HepG2 (cell line): ENCODE data around the gene MYLK3. TPM values are rescaled to one million over a fixed set of nuclear protein-coding genes. Genes with fewer than 3 reads are reported as not detected.

Source experiments
- ATAC-seq: fragments of 200-7000 bp; cut with Tn5 transposase; 3 replicates; pipeline ENCODE4 v1.9.1; 2020; ENCODE audit warnings: mild to moderate bottlenecking, moderate library complexity
- BruUV-seq: library from RNA; stranded (reverse); fragments of 400-500 nt; replicated peaks from 2 replicates; lab custom pipeline; 2021; lab: Mats Ljungman, UMichigan
- CTCF ChIA-PET: fragments of 300-600 bp; formaldehyde crosslinking; extraction: SDS; loops from one replicate; lab custom pipeline; 2021; ENCODE audit warnings: low total read pairs, inconsistent platforms, low intra/inter-chr PET ratio; lab: Yijun Ruan, JAX
- POLR2A ChIA-PET: fragments of 350-600 bp; sonication (Branson Sonifier 250); formaldehyde crosslinking; loops from one replicate; lab custom pipeline; 2020; ENCODE audit warnings: antibody characterized with exemption, inconsistent platforms; lab: Yijun Ruan, JAX
- DNase-seq: peaks from one replicate; pipeline ENCODE4 v3.0.0-alpha.2; 2015; ENCODE audit warnings: low spot score
- FAIRE-seq: peaks from 3 replicates; lab custom pipeline; 2011; peaks lifted over from hg19 to GRCh38; lab: Jason Lieb, UNC
- H2AFZ ChIP-seq: one replicate; pipeline ENCODE4 v1.6.1; 2011; ENCODE audit warnings: low read length, inconsistent platforms
- H3K27ac ChIP-seq: fragments of 300-600 bp; 3 replicates; pipeline ENCODE4 v1.8.0; 2011; ENCODE audit warnings: mixed run types, mild to moderate bottlenecking, mixed read lengths, low read length, inconsistent platforms; ENCODE audit not compliant: insufficient read depth; ENCODE audit errors: extremely low read length
- H3K27me3 ChIP-seq, 2 experiments: fragments of 200-600 bp in 1 of 2; 2 replicates in 1 of 2; 3 replicates in 1 of 2; pipeline versions ENCODE4 v1.6.0 to v1.8.0; 2011; ENCODE audit warnings: low read length in 2 of 2, mild to moderate bottlenecking in 2 of 2, moderate library complexity in 2 of 2, inconsistent platforms in 1 of 2; ENCODE audit not compliant: insufficient read depth in 2 of 2, control insufficient read depth in 1 of 2
- H3K36me3 ChIP-seq, 2 experiments: fragments of 200-600 bp in 1 of 2; replicated peaks in 1 of 2; 2 replicates in 1 of 2; 3 replicates in 1 of 2; pipeline versions ENCODE4 v1.5.1 to v1.8.0; 2011; ENCODE audit warnings: low read length in 2 of 2, inconsistent platforms in 1 of 2; ENCODE audit not compliant: insufficient read depth in 2 of 2, control insufficient read depth in 1 of 2
- H3K4me1 ChIP-seq: 2 replicates; pipeline ENCODE4 v1.5.1; 2012; ENCODE audit warnings: low read length, inconsistent platforms; ENCODE audit not compliant: insufficient read depth
- H3K4me2 ChIP-seq: 2 replicates; pipeline ENCODE4 v1.6.0; 2011; ENCODE audit warnings: low read depth, low read length, inconsistent platforms
- H3K4me3 ChIP-seq, 3 experiments: fragments of 200-600 bp in 1 of 3; sonication (generic), shearing (Covaris generic) in 1 of 3; replicated peaks in 1 of 3; 2 replicates each; pipeline ENCODE4 v1.5.1; 2011 to 2016; ENCODE audit warnings: low read length in 3 of 3, inconsistent platforms in 2 of 3, low read depth in 2 of 3, mild to moderate bottlenecking in 2 of 3, control low read depth in 1 of 3, mixed read lengths in 1 of 3; ENCODE audit not compliant: insufficient read depth in 1 of 3
- H3K79me2 ChIP-seq: one replicate; pipeline ENCODE4 v1.6.1; 2011; ENCODE audit warnings: low read length, inconsistent platforms; ENCODE audit not compliant: insufficient read depth
- H3K9ac ChIP-seq: 2 replicates; pipeline ENCODE4 v1.6.0; 2011; ENCODE audit warnings: mild to moderate bottlenecking, low read depth, low read length, inconsistent platforms; ENCODE audit not compliant: insufficient read depth
- H3K9me3 ChIP-seq: 2 replicates; pipeline ENCODE4 v1.5.1; 2012; ENCODE audit warnings: mild to moderate bottlenecking, low read length
- H4K20me1 ChIP-seq: 2 replicates; pipeline ENCODE4 v1.6.0; 2011; ENCODE audit warnings: inconsistent platforms, mild to moderate bottlenecking, low read length, moderate library complexity; ENCODE audit not compliant: insufficient read depth
- CHCHD3 ChIP-seq: sonication (generic); formaldehyde crosslinking; IDR thresholded peaks from 2 replicates; pipeline ENCODE4 v1.8.0; 2022; ENCODE audit warnings: mild to moderate bottlenecking, missing genetic modification reagents, moderate library complexity
- FLYWCH1 ChIP-seq: sonication (generic); formaldehyde crosslinking; IDR thresholded peaks from 2 replicates; pipeline ENCODE4 v1.8.1; 2023; ENCODE audit warnings: mild to moderate bottlenecking, missing genetic modification reagents
- GABPB1 ChIP-seq: IDR thresholded peaks from 2 replicates; pipeline ENCODE4 v1.6.1; 2016; ENCODE audit warnings: mild to moderate bottlenecking, missing genetic modification reagents, moderate library complexity, missing compliant biosample characterization
- HDAC6 ChIP-seq: fragments of 200-600 bp; sonication (generic); IDR thresholded peaks from 2 replicates; pipeline ENCODE4 v1.7.0; 2017; ENCODE audit warnings: mild to moderate bottlenecking, antibody characterized with exemption, low read length, low read depth
- HNRNPL ChIP-seq: fragments of 200-400 bp; formaldehyde crosslinking; IDR thresholded peaks from 2 replicates; pipeline ENCODE4 v1.6.1; 2017; ENCODE audit warnings: mild to moderate bottlenecking, low read depth, low read length
- KDM6A ChIP-seq: IDR thresholded peaks from 2 replicates; pipeline ENCODE4 v1.6.1; 2016; ENCODE audit warnings: low read depth
- KLF11 ChIP-seq: IDR thresholded peaks from 2 replicates; pipeline ENCODE4 v1.6.1; 2016; ENCODE audit warnings: missing compliant biosample characterization
- KMT2A ChIP-seq: sonication (generic); formaldehyde crosslinking; IDR thresholded peaks from 2 replicates; pipeline ENCODE4 v1.4.0; 2020; ENCODE audit warnings: missing genetic modification reagents
- MBNL3 ChIP-seq: fragments of 250-450 bp; sonication (Bioruptor Pico); conservative IDR thresholded peaks from 2 replicates; pipeline ENCODE4 v1.8.0; 2022; ENCODE audit warnings: mild to moderate bottlenecking, inconsistent platforms
- MEIS2 ChIP-seq: sonication (generic); formaldehyde crosslinking; IDR thresholded peaks from 2 replicates; pipeline ENCODE4 v1.9.0; 2021; ENCODE audit warnings: mild to moderate bottlenecking, missing genetic modification reagents
- SOX5 ChIP-seq: IDR thresholded peaks from 2 replicates; pipeline ENCODE4 v1.6.1; 2016; ENCODE audit warnings: borderline replicate concordance
- TGIF2 ChIP-seq: IDR thresholded peaks from 2 replicates; pipeline ENCODE4 v1.6.1; 2016; ENCODE audit warnings: control low read depth, missing compliant biosample characterization
- ZNF101 ChIP-seq: sonication (generic); formaldehyde crosslinking; IDR thresholded peaks from 2 replicates; pipeline ENCODE4 v1.4.0; 2020; ENCODE audit warnings: mild to moderate bottlenecking, low read depth, missing genetic modification reagents, borderline replicate concordance
- ZNF12 ChIP-seq: sonication (generic); formaldehyde crosslinking; IDR thresholded peaks from 2 replicates; pipeline ENCODE4 v1.5.0; 2020; ENCODE audit warnings: missing genetic modification reagents
- ZNF547 ChIP-seq: sonication (generic); formaldehyde crosslinking; IDR thresholded peaks from 2 replicates; pipeline ENCODE4 v1.5.1; 2020; ENCODE audit warnings: mild to moderate bottlenecking, missing genetic modification reagents
- ZNF724P ChIP-seq: sonication (generic); formaldehyde crosslinking; IDR thresholded peaks from 2 replicates; pipeline ENCODE4 v1.8.0; 2022; ENCODE audit warnings: missing genetic modification reagents, borderline replicate concordance
- ZNF841 ChIP-seq: sonication (generic); formaldehyde crosslinking; IDR thresholded peaks from 2 replicates; pipeline ENCODE4 v1.8.1; 2023; ENCODE audit warnings: missing genetic modification reagents, borderline replicate concordance
- ZSCAN21 ChIP-seq: sonication (generic); formaldehyde crosslinking; IDR thresholded peaks from 2 replicates; pipeline ENCODE4 v1.8.0; 2022; ENCODE audit warnings: mild to moderate bottlenecking, missing genetic modification reagents, moderate library complexity, borderline replicate concordance
- ZSCAN9 ChIP-seq: IDR thresholded peaks from 2 replicates; pipeline ENCODE4 v1.6.1; 2016; ENCODE audit warnings: borderline replicate concordance
- WGBS: methylation state at CpG from one replicate; pipeline ENCODE4 v1.1.6; 2017; ENCODE audit warnings: low lambda C conversion rate; 5-methylcytosine and 5-hydroxymethylcytosine counted together
- in situ Hi-C: cut with HindIII; loops from 2 replicates; pipeline ENCODE4 v1.10.0; 2017; ENCODE audit warnings: low pct_unique_long_range_greater_than_20kb; ENCODE audit not compliant: extremely low pct_ligation_motif_present
- intact Hi-C: fragments of 100-400 bp; cut with micrococcal nuclease; formaldehyde crosslinking; loops from one replicate; pipeline ENCODE4 v1.10.0; 2022; ENCODE audit not compliant: unreplicated experiment
- polyA plus RNA-seq, 8 experiments: library from polyadenylated mRNA; depleted of rRNA in 3 of 8; stranded (reverse) in 7 of 8; unstranded in 1 of 8; fragments of >200 nt; fragmentation: Illumina TruSeq in 4 of 8; extraction: Trizol in 4 of 8; gene quantifications; 2 replicates each; pipeline versions ENCODE4 v1.2.1 to v1.2.3, GENCODE V29; 2011 to 2016; ENCODE audit warnings: low read depth in 4 of 8, missing spikeins in 1 of 8, mixed read lengths in 1 of 8; ENCODE audit not compliant: insufficient read depth in 1 of 8
- total RNA-seq, 5 experiments: library from RNA; depleted of rRNA; stranded (reverse); fragments of >200 nt; fragmentation: Illumina TruSeq; extraction: Trizol; gene quantifications; 2 replicates each; pipeline ENCODE4 v1.2.3, GENCODE V29; 2016; ENCODE audit warnings: low read depth in 1 of 5

The MYLK3 gene
- total and polyA plus RNA-seq, 2 of the 13 experiments (the other 11 are each of a cell fraction or from before 2014, with no cell fraction given): 0.04 to 0.18 TPM

DNA sequence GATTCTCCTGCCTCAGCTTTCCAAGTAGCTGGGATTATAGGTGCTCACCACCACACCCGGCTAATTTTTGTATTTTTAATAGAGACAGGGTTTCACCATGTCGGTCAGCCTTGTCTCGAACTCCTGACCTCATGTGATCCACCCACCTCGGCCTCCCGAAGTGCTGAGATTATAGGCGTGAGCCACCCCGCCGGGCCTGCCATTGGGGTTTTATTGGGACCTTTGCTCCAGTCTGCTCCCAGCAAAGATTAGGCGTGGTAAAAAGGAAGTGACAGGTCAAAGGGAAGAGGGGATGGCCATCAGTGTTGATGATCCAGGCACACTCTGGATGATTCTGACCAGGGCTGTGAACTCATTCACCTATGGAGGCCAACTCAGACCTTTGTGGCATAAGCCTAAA is 20.5 kb downstream of the MYLK3 start:
- intact Hi-C loops (no loop called here), in situ Hi-C loops (no loop called here)
- peaks cover 3 to 14% of the 10 kb centered on the region in 2 experiments; a peak in 2 of 5 replicates for H3K27me3 ChIP-seq
- no peak overlapping the region for H3K9ac ChIP-seq
- H3K4me2 ChIP-seq: no peak overlapping the region
- no peaks in the 10 kb centered on the region for H3K4me1 ChIP-seq
- no peaks in the 10 kb centered on the region for H3K79me2 ChIP-seq
- ChIA-PET POLR2A (no interaction called here), CTCF (no interaction called here)
- no peaks in the 10 kb centered on the region for H3K36me3 ChIP-seq
- DNase-seq (no peak), ATAC-seq (no peak), FAIRE-seq (no peak)
- no peak overlapping the region for H3K27ac ChIP-seq
- TF ChIP-seq TGIF2 (CRISPR knock-in tag): no peak
- TF ChIP-seq ZNF841: no peak
- no peak for TF ChIP-seq MEIS2 (CRISPR knock-in tag)
- TF ChIP-seq CHCHD3 (CRISPR knock-in tag): no peak
- no peak for TF ChIP-seq ZNF547
- WGBS: 72% methylated on average over 9 of the region's 9 CpGs
- no peak overlapping the region for H2AFZ ChIP-seq
- no peak overlapping the region for H3K4me3 ChIP-seq
- H4K20me1 ChIP-seq: no peaks in the 10 kb centered on the region
- H3K9me3 ChIP-seq: no peaks in the 10 kb centered on the region
- no TSS peak for BruUV-seq

DNA sequence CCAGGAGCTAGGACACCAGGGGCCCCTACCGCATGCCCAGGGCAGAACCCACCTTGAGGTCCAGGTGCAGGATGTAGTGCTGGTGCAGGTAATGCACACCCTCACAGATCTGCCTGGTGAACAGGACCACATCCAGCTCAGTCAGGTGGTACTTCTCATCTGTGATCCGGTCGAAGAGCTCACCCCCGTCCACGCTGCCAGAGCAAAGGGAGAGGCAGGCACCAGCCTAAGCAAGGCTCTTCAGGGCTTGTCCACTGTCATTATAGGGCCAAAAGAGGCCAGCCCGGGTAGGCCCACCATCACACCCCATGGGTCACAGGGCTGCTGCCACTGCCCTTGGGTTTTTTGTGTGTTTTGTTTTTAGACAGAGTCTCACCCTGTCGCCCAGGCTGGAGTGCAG is 21.0 kb downstream of the MYLK3 start:
- no peak overlapping the region for H3K9ac ChIP-seq
- H2AFZ ChIP-seq: no peak overlapping the region
- POLR2A ChIA-PET: no interaction called here
- H3K9me3 ChIP-seq: no peaks in the 10 kb centered on the region
- H3K4me3 ChIP-seq: no peak overlapping the region
- 82% methylated on average over 3 of the region's 7 CpGs for WGBS
- CTCF ChIA-PET: no interaction called here
- no peak overlapping the region for H3K4me2 ChIP-seq
- no peaks in the 10 kb centered on the region for H4K20me1 ChIP-seq
- BruUV-seq: no TSS peak
- DNase-seq (no peak), ATAC-seq (no peak; the same call in 2 of the 3 replicates), FAIRE-seq (no peak)
- H3K79me2 ChIP-seq: no peaks in the 10 kb centered on the region
- H3K36me3 ChIP-seq: no peaks in the 10 kb centered on the region
- H3K27ac ChIP-seq: no peak overlapping the region
- intact Hi-C loops (no loop called here), in situ Hi-C loops (no loop called here)
- TF ChIP-seq KLF11 (CRISPR knock-in tag) (no peak), FLYWCH1 (CRISPR knock-in tag) (no peak), ZSCAN21 (CRISPR knock-in tag) (no peak), ZNF101 (CRISPR knock-in tag) (no peak), SOX5 (no peak), KDM6A (CRISPR knock-in tag) (no peak), ZNF12 (no peak), KMT2A (CRISPR knock-in tag) (no peak), GABPB1 (no peak), MBNL3 (CRISPR knock-in tag) (no peak), HDAC6 (no peak), ZNF724P (CRISPR knock-in tag) (no peak), HNRNPL (no peak), ZSCAN9 (CRISPR knock-in tag) (no peak)
- H3K27me3 ChIP-seq: peaks cover under 1 to 13% of the 10 kb centered on the region in 2 experiments; a peak in 2 of 5 replicates
- H3K4me1 ChIP-seq: no peaks in the 10 kb centered on the region
